H1 (cell line): ENCODE results near the gene TEX30. TPM values are rescaled to one million over a fixed set of nuclear protein-coding genes. Genes with fewer than 3 reads are reported as not detected.

Experiments
- CTCF ChIA-PET: fragments of 300-600 bp; sonication (Branson Sonifier 250); formaldehyde crosslinking; loops from one replicate; lab custom pipeline; 2021; ENCODE audit not compliant: partially characterized antibody; lab: Charles Lee
- POLR2A ChIA-PET: fragments of 300-600 bp; sonication (Branson Sonifier 250); formaldehyde crosslinking; loops from one replicate; lab custom pipeline; 2021; ENCODE audit warnings: inconsistent platforms; ENCODE audit not compliant: partially characterized antibody; lab: Charles Lee
- DNase-seq, 2 experiments: peaks; one replicate each; pipeline versions ENCODE4 v3.0.0 to v3.0.0-alpha.2; 2010 to 2022; ENCODE audit warnings: low spot score in 2 of 2, low read depth in 1 of 2, mixed read lengths in 1 of 2
- FAIRE-seq: peaks from 2 replicates; lab custom pipeline; 2011; peaks lifted over from hg19 to GRCh38; lab: Jason Lieb, UNC
- H2AFZ ChIP-seq: 2 replicates; pipeline ENCODE4 v1.8.1; 2012; ENCODE audit warnings: low read length, inconsistent platforms
- H2AK5ac ChIP-seq: 2 replicates; pipeline ENCODE4 v1.6.1; 2013; ENCODE audit warnings: low read depth, low read length
- H2BK120ac ChIP-seq: replicated peaks from 2 replicates; pipeline ENCODE3; 2013; ENCODE audit warnings: low read depth, low read length, inconsistent platforms
- H2BK12ac ChIP-seq: 2 replicates; pipeline ENCODE4 v1.6.1; 2013; ENCODE audit warnings: low read depth, low read length
- H2BK15ac ChIP-seq: 2 replicates; pipeline ENCODE4 v1.6.1; 2013; ENCODE audit warnings: low read length
- H2BK20ac ChIP-seq: 2 replicates; pipeline ENCODE4 v1.6.1; 2013; ENCODE audit warnings: low read length
- H2BK5ac ChIP-seq: 2 replicates; pipeline ENCODE4 v1.6.1; 2013; ENCODE audit warnings: low read depth, low read length
- H3K14ac ChIP-seq: 2 replicates; pipeline ENCODE4 v1.6.1; 2013; ENCODE audit warnings: inconsistent platforms; ENCODE audit not compliant: insufficient read length
- H3K18ac ChIP-seq: 2 replicates; pipeline ENCODE4 v1.6.1; 2013; ENCODE audit warnings: low read length; ENCODE audit errors: extremely low read depth
- H3K23ac ChIP-seq: 2 replicates; pipeline ENCODE4 v1.6.1; 2013; ENCODE audit warnings: inconsistent platforms; ENCODE audit not compliant: insufficient read length
- H3K23me2 ChIP-seq: 2 replicates; pipeline ENCODE4 v1.6.1; 2013; ENCODE audit warnings: low read depth, low read length
- H3K27ac ChIP-seq: 2 replicates; pipeline ENCODE4 v1.6.1; 2011; ENCODE audit warnings: low read depth, low read length, inconsistent platforms
- H3K27me3 ChIP-seq, 4 experiments: replicated peaks in 1 of 4; 1 replicate in 1 of 4; 2 replicates in 3 of 4; pipeline versions ENCODE4 v1.6.1 to v1.8.1; 2011 to 2013; ENCODE audit warnings: low read length in 3 of 4, mild to moderate bottlenecking in 3 of 4, inconsistent platforms in 2 of 4, mixed read lengths in 2 of 4, moderate library complexity in 1 of 4; ENCODE audit not compliant: control insufficient read depth in 3 of 4, insufficient read depth in 3 of 4; ENCODE audit errors: extremely low read depth in 1 of 4
- H3K36me3 ChIP-seq, 4 experiments: 2 replicates each; pipeline versions ENCODE4 v1.6.1 to v1.8.1; 2011 to 2013; ENCODE audit warnings: mild to moderate bottlenecking in 4 of 4, low read length in 3 of 4, moderate library complexity in 2 of 4, control low read depth in 1 of 4, inconsistent platforms in 1 of 4; ENCODE audit not compliant: insufficient read depth in 4 of 4, control insufficient read depth in 2 of 4
- H3K4ac ChIP-seq: replicated peaks from 2 replicates; pipeline ENCODE3; 2013; ENCODE audit warnings: low read length, low read depth, mixed read lengths, inconsistent platforms; ENCODE audit not compliant: insufficient read length
- H3K4me1 ChIP-seq, 4 experiments: replicated peaks in 1 of 4; 1 replicate in 1 of 4; 2 replicates in 3 of 4; pipeline versions ENCODE4 v1.6.1 to v1.8.1; 2011 to 2013; ENCODE audit warnings: low read length in 3 of 4, inconsistent platforms in 2 of 4, mixed read lengths in 1 of 4; ENCODE audit not compliant: insufficient read depth in 4 of 4, control insufficient read depth in 3 of 4
- H3K4me2 ChIP-seq, 2 experiments: 2 replicates each; pipeline versions ENCODE4 v1.6.1 to v1.8.1; 2011 to 2013; ENCODE audit warnings: low read depth in 2 of 2, low read length in 2 of 2, control low read depth in 1 of 2, inconsistent platforms in 1 of 2, mild to moderate bottlenecking in 1 of 2; ENCODE audit not compliant: insufficient read depth in 1 of 2
- H3K4me3 ChIP-seq, 4 experiments: fragments of 200-600, 300-600 bp in 1 of 4; sonication (generic), shearing (Covaris generic), sonication (Bioruptor Twin) in 1 of 4; 2 replicates each; pipeline versions ENCODE4 v1.5.1 to v1.8.1; 2011 to 2016; ENCODE audit warnings: low read length in 4 of 4, low read depth in 3 of 4, control low read depth in 2 of 4, inconsistent platforms in 2 of 4, mild to moderate bottlenecking in 2 of 4, mixed read lengths in 1 of 4, moderate library complexity in 1 of 4; ENCODE audit not compliant: insufficient read depth in 2 of 4; ENCODE audit errors: extremely low read depth in 1 of 4
- H3K56ac ChIP-seq: replicated peaks from 2 replicates; pipeline ENCODE3; 2013; ENCODE audit warnings: low read depth, mild to moderate bottlenecking, mixed read lengths, low read length, inconsistent platforms; ENCODE audit not compliant: insufficient read length
- H3K79me1 ChIP-seq: 2 replicates; pipeline ENCODE4 v1.6.1; 2013; ENCODE audit warnings: low read depth, low read length, control low read depth
- H3K79me2 ChIP-seq, 2 experiments: 2 replicates each; pipeline versions ENCODE4 v1.6.1 to v1.8.1; 2012 to 2013; ENCODE audit warnings: low read length in 2 of 2, mild to moderate bottlenecking in 2 of 2, inconsistent platforms in 1 of 2; ENCODE audit not compliant: insufficient read depth in 2 of 2, control insufficient read depth in 1 of 2
- H3K9ac ChIP-seq, 4 experiments: replicated peaks in 1 of 4; 1 replicate in 1 of 4; 2 replicates in 3 of 4; pipeline versions ENCODE4 v1.6.1 to v1.8.1; 2011 to 2013; ENCODE audit warnings: low read depth in 3 of 4, low read length in 3 of 4, control low read depth in 2 of 4, mild to moderate bottlenecking in 2 of 4, moderate library complexity in 2 of 4, inconsistent platforms in 1 of 4; ENCODE audit errors: extremely low read depth in 1 of 4
- H3K9me3 ChIP-seq, 2 experiments: 2 replicates each; pipeline versions ENCODE4 v1.6.1 to v1.8.1; 2012 to 2013; ENCODE audit warnings: mild to moderate bottlenecking in 2 of 2, moderate library complexity in 2 of 2, control low read depth in 1 of 2, inconsistent platforms in 1 of 2, low read depth in 1 of 2, low read length in 1 of 2, mixed read lengths in 1 of 2; ENCODE audit not compliant: insufficient read depth in 2 of 2
- H4K20me1 ChIP-seq, 2 experiments: replicated peaks in 1 of 2; 2 replicates each; pipeline versions ENCODE3 to v1.8.1; 2011 to 2013; ENCODE audit warnings: inconsistent platforms in 2 of 2, low read length in 2 of 2, mild to moderate bottlenecking in 1 of 2; ENCODE audit not compliant: insufficient read depth in 2 of 2, control insufficient read depth in 1 of 2
- H4K5ac ChIP-seq: 2 replicates; pipeline ENCODE4 v1.6.1; 2013; ENCODE audit warnings: low read length, low read depth, mixed read lengths, inconsistent platforms; ENCODE audit not compliant: insufficient read length
- H4K8ac ChIP-seq: 2 replicates; pipeline ENCODE4 v1.8.0; 2013; ENCODE audit warnings: mild to moderate bottlenecking, moderate library complexity, low read length, inconsistent platforms; ENCODE audit not compliant: insufficient read depth; ENCODE audit errors: extremely low read depth
- H4K91ac ChIP-seq: replicated peaks from 2 replicates; pipeline ENCODE3; 2013; ENCODE audit warnings: low read length, mixed read lengths, inconsistent platforms; ENCODE audit not compliant: insufficient read length
- E2F6 ChIP-seq: IDR thresholded peaks from 2 replicates; pipeline ENCODE4 v1.6.1; 2012; ENCODE audit warnings: inconsistent platforms
- FOSL1 ChIP-seq: IDR thresholded peaks from 2 replicates; pipeline ENCODE4 v1.6.1; 2011; ENCODE audit warnings: mild to moderate bottlenecking, low read depth, low read length, moderate library complexity; ENCODE audit not compliant: insufficient read depth
- GTF2F1 ChIP-seq: IDR thresholded peaks from 2 replicates; pipeline ENCODE4 v1.6.1; 2012; ENCODE audit warnings: low read depth, low read length, improper control_type of control experiment, borderline replicate concordance
- HDAC6 ChIP-seq: IDR thresholded peaks from one replicate; pipeline ENCODE4 v1.7.1; 2012; ENCODE audit warnings: low read depth, mild to moderate bottlenecking, inconsistent platforms, low read length, moderate library complexity
- RAD21 ChIP-seq, 2 experiments: IDR thresholded peaks in 1 of 2; conservative IDR thresholded peaks in 1 of 2; 2 replicates each; pipeline ENCODE4 v1.6.1; 2011; ENCODE audit warnings: low read depth in 2 of 2, low read length in 2 of 2, improper control_type of control experiment in 1 of 2, inconsistent platforms in 1 of 2, mild to moderate bottlenecking in 1 of 2, moderate library complexity in 1 of 2
- SIN3A ChIP-seq, 2 experiments: IDR thresholded peaks in 1 of 2; conservative IDR thresholded peaks in 1 of 2; 2 replicates each; pipeline ENCODE4 v1.6.1; 2011 to 2012; ENCODE audit warnings: low read length in 2 of 2, improper control_type of control experiment in 1 of 2, low read depth in 1 of 2, mild to moderate bottlenecking in 1 of 2
- SUZ12 ChIP-seq: fragments of 200-600 bp; sonication (generic); IDR thresholded peaks from 2 replicates; pipeline ENCODE4 v1.6.1; 2012; ENCODE audit warnings: mild to moderate bottlenecking, inconsistent platforms, low read length, moderate library complexity, mixed read lengths
- TAF7 ChIP-seq: optimal IDR thresholded peaks from 2 replicates; pipeline ENCODE3; 2011; ENCODE audit warnings: low read depth, mild to moderate bottlenecking, inconsistent platforms, low read length, moderate library complexity, borderline replicate concordance
- YY1 ChIP-seq: IDR thresholded peaks from 2 replicates; pipeline ENCODE4 v1.6.1; 2011; ENCODE audit warnings: low read depth, mild to moderate bottlenecking, low read length
- WGBS, 2 experiments: shearing (Covaris generic) in 1 of 2; methylation state at CpG; one replicate each; pipeline versions ENCODE4 v1.1.6 to v1.1.7; 2013 to 2015; ENCODE audit warnings: low lambda C conversion rate in 2 of 2, mixed read lengths in 2 of 2, inconsistent platforms in 1 of 2, low coverage in 1 of 2, missing lambda C conversion rate in 1 of 2; ENCODE audit not compliant: insufficient replicate concordance in 2 of 2, insufficient coverage in 1 of 2, insufficient read length in 1 of 2; ENCODE audit errors: extremely low coverage in 1 of 2, missing lambda C conversion rate in 1 of 2; 5-methylcytosine and 5-hydroxymethylcytosine counted together
- polyA plus RNA-seq, 7 experiments: library from polyadenylated mRNA; depleted of rRNA in 3 of 7; stranded (reverse) in 5 of 7; unstranded in 2 of 7; fragments of >200 nt in 5 of 7; fragments of 200-250 nt in 2 of 7; gene quantifications; 1 replicate in 5 of 7; 2 replicates in 1 of 7; 4 replicates in 1 of 7; pipeline versions ENCODE4 v1.2.1 to v1.2.3, GENCODE V29; 2011 to 2013; ENCODE audit warnings: missing spikeins in 2 of 7, mixed read lengths in 2 of 7
- total RNA-seq: library from RNA; stranded (reverse); fragmentation: NEBNext Ultra II Directional; extraction: Animal tissue kit (Norgen Biotek cat#: 25700); gene quantifications from 2 replicates; pipeline ENCODE4 v1.2.1, GENCODE V29; 2021

The TEX30 gene
- total and polyA plus RNA-seq, 2 of the 8 experiments (the other 6 are each of a cell fraction or from before 2014, with no cell fraction given) = 6.5 to 10.3 TPM

DNA sequence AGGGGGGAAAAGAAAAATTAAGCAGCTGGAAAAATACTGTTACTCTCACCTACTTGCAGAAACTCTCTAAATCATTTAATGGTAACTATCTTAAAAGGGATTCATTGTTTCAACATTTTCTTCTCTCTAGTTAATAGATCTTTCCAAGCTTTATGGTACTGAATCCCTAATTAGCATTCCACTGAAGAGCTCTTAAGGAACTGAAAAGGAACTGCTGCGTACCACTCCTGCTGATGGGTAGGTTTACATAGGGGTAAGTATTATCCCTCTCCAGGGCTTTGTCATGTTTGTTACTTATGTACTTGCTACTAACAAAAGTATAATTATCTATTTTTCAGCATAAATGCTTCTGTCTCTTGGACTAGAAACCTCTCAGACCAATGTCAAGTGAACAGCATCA is 12.5 kb downstream of the TEX30 start:
- POLR2A ChIA-PET = interaction anchor here (1.0 kb wide), 1 partner anchor 13 kb away, joined by 3 read pairs; the partner anchor contains the start of gene TEX30
- no peaks in the 10 kb centered on the region for H3K27me3 ChIP-seq
- H3K18ac ChIP-seq = no peak overlapping the region
- H3K56ac ChIP-seq = no peak overlapping the region
- no peak overlapping the region for H2AFZ ChIP-seq
- FAIRE-seq = no peak
- H3K4me2 ChIP-seq = no peak overlapping the region
- no peaks in the 10 kb centered on the region; a peak in 1 of 8 replicates for H3K36me3 ChIP-seq
- H3K4me1 ChIP-seq = no peaks in the 10 kb centered on the region
- no peak overlapping the region for H4K8ac ChIP-seq
- H4K5ac ChIP-seq = no peak overlapping the region
- no peak overlapping the region for H2BK12ac ChIP-seq
- H2BK20ac ChIP-seq = no peak overlapping the region
- no peaks in the 10 kb centered on the region for H3K79me1 ChIP-seq
- H3K9me3 ChIP-seq = no peaks in the 10 kb centered on the region
- H2BK5ac ChIP-seq = no peak overlapping the region
- no peak overlapping the region for H3K14ac ChIP-seq
- DNase-seq = no peak
- H3K23me2 ChIP-seq = no peaks in the 10 kb centered on the region
- H2BK15ac ChIP-seq = no peak overlapping the region
- H4K91ac ChIP-seq = no peak overlapping the region
- no peaks in the 10 kb centered on the region for H3K79me2 ChIP-seq
- no peak overlapping the region for H3K27ac ChIP-seq
- CTCF ChIA-PET = no interaction called here
- no peak overlapping the region for H3K23ac ChIP-seq
- H3K4ac ChIP-seq = no peak overlapping the region
- H2AK5ac ChIP-seq = no peak overlapping the region
- no peak for TF ChIP-seq SUZ12
- no peak for TF ChIP-seq HDAC6
- no peak for TF ChIP-seq E2F6
- TF ChIP-seq GTF2F1 = no peak
- TF ChIP-seq SIN3A (conservative IDR thresholded peaks at IDR 0.05 in 1 of 2, IDR thresholded peaks at IDR 0.05 in 1 of 2; ENCODE audit: low read depth in 1 of 2, low read length in 2 of 2) = no peak
- no peak for TF ChIP-seq RAD21 (IDR thresholded peaks at IDR 0.05 in 1 of 2, conservative IDR thresholded peaks at IDR 0.05 in 1 of 2; ENCODE audit: low read depth in 2 of 2, low read length in 2 of 2)
- TF ChIP-seq FOSL1 = no peak
- TF ChIP-seq TAF7 = no peak
- TF ChIP-seq YY1 = no peak
- H2BK120ac ChIP-seq = no peak overlapping the region
- H4K20me1 ChIP-seq = no peaks in the 10 kb centered on the region
- H3K4me3 ChIP-seq = no peak overlapping the region
- H3K9ac ChIP-seq = no peak overlapping the region
- 79% methylated on average over 1 of the region's 1 CpG; no CpG with 5 or more reads in 1 of the 2 experiments for WGBS, 2 experiments
